Measurements from ENCODE around the gene GATA2. TPM values are rescaled to one million over a fixed set of nuclear protein-coding genes. Genes with fewer than 3 reads are reported as not detected.

Gene GATA2
- total RNA-seq, 2 experiments from 2014 or later, result not detected

DNA sequence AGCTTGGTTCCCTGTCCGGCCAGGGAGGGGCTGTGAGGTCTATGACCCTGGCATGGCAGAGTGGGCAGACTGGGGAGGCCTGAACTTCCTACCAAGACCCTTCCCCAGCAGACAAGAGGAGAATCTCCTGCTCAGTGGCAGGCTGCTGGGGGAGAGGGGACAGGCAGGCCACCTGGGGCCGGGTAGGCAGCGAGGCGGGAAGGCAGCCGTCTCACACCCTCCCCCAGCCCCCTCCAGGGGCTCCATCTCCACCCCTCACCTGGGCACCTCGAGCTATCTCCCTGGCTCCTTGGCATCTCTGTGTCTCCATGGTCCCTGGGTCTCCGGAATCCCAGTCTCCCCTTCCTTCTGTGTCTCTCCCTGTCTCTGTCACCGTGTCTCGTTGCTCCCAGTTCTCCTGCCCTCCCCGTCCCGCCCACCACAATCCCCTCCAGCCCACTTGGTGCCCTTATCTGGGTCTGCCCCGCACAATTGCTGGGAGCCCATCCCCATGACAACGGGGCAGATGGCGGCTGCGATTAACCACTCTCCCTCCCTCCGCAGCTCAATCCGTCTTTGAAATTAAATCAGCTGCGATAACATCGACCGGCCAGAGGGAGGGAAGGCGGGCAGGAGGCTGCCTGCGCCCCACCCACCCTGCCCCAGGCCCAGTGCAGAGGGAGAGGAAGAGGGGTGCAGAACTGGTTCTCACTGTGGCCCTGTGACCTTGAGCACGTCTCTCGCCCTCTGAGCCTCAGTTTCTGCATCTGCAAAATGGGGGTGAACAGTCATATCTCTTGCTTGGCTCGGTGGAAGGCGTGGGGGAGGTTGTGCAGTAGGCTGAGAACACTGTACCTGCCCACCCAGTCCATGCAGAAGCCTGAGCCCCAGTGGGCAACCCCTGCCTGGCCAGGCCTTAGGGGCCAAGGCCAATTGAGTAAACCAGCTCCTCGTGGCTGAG lies 36.0 kb downstream of the GATA2 start:
- no peak overlapping the region for H3K27ac Mint-ChIP-seq
- no peaks in the 10 kb centered on the region for H3K36me3 Mint-ChIP-seq (ENCODE audit: low read depth)
- H3K27me3 Mint-ChIP-seq (ENCODE audit: low read depth), result peaks cover 22% of the 10 kb centered on the region
- no peaks in the 10 kb centered on the region for H3K9me3 Mint-ChIP-seq (ENCODE audit: insufficient read depth)
- no peak overlapping the region for H3K4me3 Mint-ChIP-seq
- ATAC-seq, result no peak
- POLR2A ChIA-PET, result no interaction called here
- DNase-seq, result no peak
- CTCF ChIA-PET, result interaction anchor here (2.5 kb wide), 1 partner anchor 31 kb away, joined by 8 read pairs; no protein-coding TSS in a partner anchor
- peaks cover 5% of the 10 kb centered on the region for H3K4me1 Mint-ChIP-seq (ENCODE audit: low read depth)

- Mint-ChIP-seq H3K27me3 (ENCODE audit: low read depth) (peaks cover 26% of the 10 kb centered on the region), H3K27ac (no peak overlapping the region), H3K36me3 (ENCODE audit: low read depth) (no peaks in the 10 kb centered on the region), H3K4me3 (no peak overlapping the region), H3K9me3 (ENCODE audit: insufficient read depth) (no peaks in the 10 kb centered on the region), H3K4me1 (ENCODE audit: low read depth) (peaks cover 5% of the 10 kb centered on the region)
- CTCF ChIA-PET, result no interaction called here
- DNase-seq, result no peak
- POLR2A ChIA-PET, result interaction anchor here (0.6 kb wide), 1 partner anchor 459 kb away, joined by 3 read pairs; no protein-coding TSS in a partner anchor
- no peak for ATAC-seq
Measured at GRCh38 chr3:128455786-128456748, 36.9 kb downstream of the GATA2 start.

GRCh38 chr3:128455116-128455515 lies 37.9 kb downstream of the GATA2 start:
- H3K9me3 Mint-ChIP-seq (ENCODE audit: insufficient read depth), result no peaks in the 10 kb centered on the region
- DNase-seq (no peak), ATAC-seq (no peak)
- H3K36me3 Mint-ChIP-seq (ENCODE audit: low read depth), result peaks cover under 1% of the 10 kb centered on the region
- CTCF ChIA-PET, result no interaction called here
- no peak overlapping the region for H3K4me3 Mint-ChIP-seq
- no peak overlapping the region for H3K27ac Mint-ChIP-seq
- H3K27me3 Mint-ChIP-seq (ENCODE audit: low read depth), result peaks cover 26% of the 10 kb centered on the region
- peaks cover 5% of the 10 kb centered on the region for H3K4me1 Mint-ChIP-seq (ENCODE audit: low read depth)
- POLR2A ChIA-PET, result no interaction called here

GRCh38 chr3:128454310-128454618 lies 38.7 kb downstream of the GATA2 start:
- H3K4me3 Mint-ChIP-seq, result no peak overlapping the region
- no peaks in the 10 kb centered on the region for H3K9me3 Mint-ChIP-seq (ENCODE audit: insufficient read depth)
- ATAC-seq (no peak), DNase-seq (no peak)
- H3K27me3 Mint-ChIP-seq (ENCODE audit: low read depth), result peaks cover 26% of the 10 kb centered on the region
- H3K4me1 Mint-ChIP-seq (ENCODE audit: low read depth), result peaks cover 7% of the 10 kb centered on the region
- POLR2A ChIA-PET, result no interaction called here
- CTCF ChIA-PET, result no interaction called here
- H3K27ac Mint-ChIP-seq, result no peak overlapping the region
- peaks cover 5% of the 10 kb centered on the region for H3K36me3 Mint-ChIP-seq (ENCODE audit: low read depth)

- H3K27ac Mint-ChIP-seq, result no peak overlapping the region
- DNase-seq (no peak), ATAC-seq (no peak)
- POLR2A ChIA-PET, result no interaction called here
- peaks cover 11% of the 10 kb centered on the region for H3K4me1 Mint-ChIP-seq (ENCODE audit: low read depth)
- CTCF ChIA-PET, result no interaction called here
- peaks cover 5% of the 10 kb centered on the region for H3K9me3 Mint-ChIP-seq (ENCODE audit: insufficient read depth)
- peaks cover 26% of the 10 kb centered on the region for H3K27me3 Mint-ChIP-seq (ENCODE audit: low read depth)
- no peak overlapping the region for H3K4me3 Mint-ChIP-seq
- peaks cover 8% of the 10 kb centered on the region for H3K36me3 Mint-ChIP-seq (ENCODE audit: low read depth)
Measured at GRCh38 chr3:128453501-128454309, 39.3 kb downstream of the GATA2 start.

GRCh38 chr3:128452678-128453275 lies 40.2 kb downstream of the GATA2 start:
- Mint-ChIP-seq H3K36me3 (ENCODE audit: low read depth) (peaks cover 13% of the 10 kb centered on the region), H3K9me3 (ENCODE audit: insufficient read depth) (peaks cover 10% of the 10 kb centered on the region), H3K4me3 (no peak overlapping the region), H3K4me1 (ENCODE audit: low read depth) (peaks cover 18% of the 10 kb centered on the region), H3K27ac (no peak overlapping the region), H3K27me3 (ENCODE audit: low read depth) (peaks cover 26% of the 10 kb centered on the region)
- POLR2A ChIA-PET, result no interaction called here
- DNase-seq (no peak), ATAC-seq (no peak)
- CTCF ChIA-PET, result no interaction called here

DNA sequence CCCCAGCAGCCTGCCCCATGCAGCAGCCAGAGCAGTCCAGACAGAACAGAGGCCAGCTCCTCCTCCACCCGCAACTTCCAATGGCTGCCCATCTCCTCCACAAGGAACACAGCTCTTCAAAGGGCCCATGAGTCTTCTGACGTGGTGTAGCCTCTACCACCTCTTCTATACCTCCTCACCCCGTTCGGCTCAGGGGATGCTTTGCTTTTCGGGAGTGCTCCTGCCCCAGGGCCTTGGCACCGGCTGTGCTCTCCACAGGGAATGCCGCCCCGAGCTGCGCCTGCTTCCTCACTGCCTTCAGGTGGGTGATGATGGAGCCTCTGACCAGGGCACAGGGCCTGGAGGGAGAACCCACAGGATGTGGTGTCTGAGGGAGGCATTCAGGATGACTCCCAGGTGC lies 40.9 kb downstream of the GATA2 start:
- H3K4me3 Mint-ChIP-seq, result no peak overlapping the region
- POLR2A ChIA-PET, result no interaction called here
- ATAC-seq (no peak), DNase-seq (no peak)
- CTCF ChIA-PET, result interaction anchor here (1.0 to 1.1 kb wide), 2 partner anchors 14 to 25 kb away, joined by 3 read pairs; no protein-coding TSS in a partner anchor
- H3K36me3 Mint-ChIP-seq (ENCODE audit: low read depth), result peaks cover 18% of the 10 kb centered on the region
- peaks cover 14% of the 10 kb centered on the region for H3K9me3 Mint-ChIP-seq (ENCODE audit: insufficient read depth)
- no peak overlapping the region for H3K27ac Mint-ChIP-seq
- peaks cover 25% of the 10 kb centered on the region for H3K4me1 Mint-ChIP-seq (ENCODE audit: low read depth)
- H3K27me3 Mint-ChIP-seq (ENCODE audit: low read depth), result peaks cover 26% of the 10 kb centered on the region

DNA sequence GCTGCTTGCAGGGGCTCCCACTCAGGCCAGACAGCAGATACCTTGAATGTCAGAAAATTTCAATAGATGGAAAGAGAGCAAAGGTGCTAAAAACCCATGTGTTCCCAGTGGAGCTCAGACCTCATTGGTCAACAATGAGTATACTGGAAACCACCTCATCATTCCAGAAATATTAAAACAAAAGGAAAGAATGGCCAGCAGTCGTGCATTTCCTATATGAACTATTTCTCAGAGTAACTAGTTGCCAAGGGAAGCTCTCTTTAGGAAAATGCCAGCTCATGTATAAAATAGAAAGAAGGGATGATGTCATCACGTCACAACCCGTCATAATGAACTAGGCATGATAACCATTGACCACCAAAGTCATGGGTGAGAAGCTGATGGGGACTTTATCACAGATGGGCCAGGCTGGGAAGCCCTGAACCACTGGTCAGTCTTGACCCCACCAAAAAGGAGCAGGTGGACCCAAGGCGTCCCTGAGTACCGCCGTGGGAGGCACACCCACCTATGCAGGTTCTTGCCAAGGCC lies 43.8 kb downstream of the GATA2 start:
- Mint-ChIP-seq H3K9me3 (ENCODE audit: insufficient read depth) (peaks cover 18% of the 10 kb centered on the region), H3K27ac (peak overlapping the region; percentile 89), H3K27me3 (ENCODE audit: low read depth) (peaks cover 12% of the 10 kb centered on the region), H3K4me3 (no peak overlapping the region), H3K36me3 (ENCODE audit: low read depth) (peaks cover 23% of the 10 kb centered on the region), H3K4me1 (ENCODE audit: low read depth) (peaks cover 29% of the 10 kb centered on the region)
- no peak for DNase-seq
- POLR2A ChIA-PET, result interaction anchor here (0.9 to 1.0 kb wide), 2 partner anchors 17 to 25 kb away, joined by 3 read pairs; no protein-coding TSS in a partner anchor
- CTCF ChIA-PET, result interaction anchor here (2.1 kb wide), 1 partner anchor 10 kb away, joined by 7 read pairs; no protein-coding TSS in a partner anchor
- no peak for ATAC-seq

DNA sequence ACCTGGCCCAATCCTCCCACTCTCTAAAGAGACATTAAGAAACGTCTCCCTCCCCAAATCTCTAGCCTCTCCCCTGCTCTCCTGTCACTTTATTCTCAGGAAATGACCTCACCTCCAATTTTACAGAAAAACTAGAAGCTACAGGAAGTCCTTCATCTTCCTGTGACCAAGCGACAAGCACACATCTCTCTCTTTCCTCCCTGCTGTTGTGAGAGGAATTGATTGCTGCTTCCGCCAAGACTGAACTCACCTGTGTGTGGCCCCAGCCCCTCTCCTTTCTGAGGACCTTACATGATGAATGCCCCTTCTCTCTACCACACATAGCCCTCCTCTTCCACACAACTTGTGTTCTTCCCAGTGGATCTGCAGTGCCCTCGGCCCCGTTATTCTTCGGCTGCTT lies 44.5 kb downstream of the GATA2 start:
- peaks cover 18% of the 10 kb centered on the region for H3K9me3 Mint-ChIP-seq (ENCODE audit: insufficient read depth)
- DNase-seq, result peak; percentile 50
- H3K36me3 Mint-ChIP-seq (ENCODE audit: low read depth), result peaks cover 23% of the 10 kb centered on the region
- peak; percentile 71 for ATAC-seq
- ChIA-PET CTCF (interaction anchor here (1.2 to 2.1 kb wide), 2 partner anchors 9 to 35 kb away, joined by 4 to 7 read pairs; no protein-coding TSS in a partner anchor), POLR2A (interaction anchor here (0.9 to 1.0 kb wide), 2 partner anchors 17 to 26 kb away, joined by 3 read pairs; no protein-coding TSS in a partner anchor)
- peak overlapping the region; percentile 89 for H3K27ac Mint-ChIP-seq
- H3K4me3 Mint-ChIP-seq, result peak overlapping the region; percentile 16
- H3K4me1 Mint-ChIP-seq (ENCODE audit: low read depth), result peaks cover 26% of the 10 kb centered on the region
- peaks cover 12% of the 10 kb centered on the region for H3K27me3 Mint-ChIP-seq (ENCODE audit: low read depth)

- ChIA-PET POLR2A (no interaction called here), CTCF (interaction anchor here (0.6 to 2.1 kb wide), 5 partner anchors 8 to 170 kb away, joined by 3 to 7 read pairs (median 3); no protein-coding TSS in a partner anchor)
- H3K27ac Mint-ChIP-seq, result peak overlapping the region; percentile 75
- H3K27me3 Mint-ChIP-seq (ENCODE audit: low read depth), result peaks cover 16% of the 10 kb centered on the region
- ATAC-seq (peak; percentile 58), DNase-seq (peak; percentile 60)
- H3K4me3 Mint-ChIP-seq, result no peak overlapping the region
- peaks cover 18% of the 10 kb centered on the region for H3K9me3 Mint-ChIP-seq (ENCODE audit: insufficient read depth)
- H3K4me1 Mint-ChIP-seq (ENCODE audit: low read depth), result peaks cover 24% of the 10 kb centered on the region
- H3K36me3 Mint-ChIP-seq (ENCODE audit: low read depth), result peaks cover 23% of the 10 kb centered on the region
Measured at GRCh38 chr3:128447561-128448013, 45.4 kb downstream of the GATA2 start.

Measured in activated CD8-positive, alpha-beta T cell treated with anti-CD3 and anti-CD28 coated beads, Interleukin-2, amount 10 ng/mL, durations not matched to agents 7 days and 5 days (primary cell).